CD4-positive, alpha-beta memory T cell (primary cell): ENCODE data around the gene FHOD3. TPM values are rescaled to one million over a fixed set of nuclear protein-coding genes. Genes with fewer than 3 reads are reported as not detected.

Source experiments
- CTCF ChIA-PET: fragments of 350-600 bp; sonication (Branson Sonifier 250); formaldehyde crosslinking; loops from one replicate; lab custom pipeline; 2021; ENCODE audit warnings: inconsistent platforms; ENCODE audit not compliant: partially characterized antibody; lab: Charles Lee
- POLR2A ChIA-PET: fragments of 350-600 bp; sonication (Branson Sonifier 250); formaldehyde crosslinking; loops from one replicate; lab custom pipeline; 2021; ENCODE audit not compliant: partially characterized antibody; lab: Charles Lee
- DNase-seq, 5 donors: peaks; one replicate each; pipeline versions ENCODE4 v3.0.0 to v3.0.0-alpha.2; 2020 to 2022; ENCODE audit warnings: mixed read lengths in 1 of 5
- H3K27ac ChIP-seq: one replicate; pipeline ENCODE4 v1.7.0; 2013; ENCODE audit warnings: low read depth, low read length
- H3K27me3 ChIP-seq: 2 replicates; pipeline ENCODE4 v1.7.0; 2013; ENCODE audit warnings: mild to moderate bottlenecking, low read length, moderate library complexity; ENCODE audit not compliant: insufficient read depth
- H3K36me3 ChIP-seq: 2 replicates; pipeline ENCODE4 v1.7.0; 2013; ENCODE audit warnings: mild to moderate bottlenecking, low read length, moderate library complexity; ENCODE audit not compliant: insufficient read depth
- H3K4me1 ChIP-seq: 2 replicates; pipeline ENCODE4 v1.7.0; 2013; ENCODE audit warnings: mild to moderate bottlenecking, low read length, moderate library complexity; ENCODE audit not compliant: insufficient read depth
- H3K4me3 ChIP-seq, 2 donors: one replicate each; pipeline ENCODE4 v1.7.0; 2013; ENCODE audit warnings: low read length in 2 of 2, mild to moderate bottlenecking in 1 of 2
- H3K9me3 ChIP-seq, 2 donors: one replicate each; pipeline ENCODE4 v1.7.0; 2013; ENCODE audit warnings: low read length in 2 of 2, control low read depth in 1 of 2; ENCODE audit not compliant: control insufficient read depth in 1 of 2
- H3K27ac Mint-ChIP-seq, 7 donors: one replicate each; pipeline ENCODE4 v1.8.0; 2020 to 2021; ENCODE audit warnings: mixed read lengths in 7 of 7, mild to moderate bottlenecking in 6 of 7, inconsistent platforms in 3 of 7, moderate library complexity in 3 of 7
- H3K27me3 Mint-ChIP-seq, 2 donors: one replicate each; pipeline ENCODE4 v1.8.0; 2020 to 2021; ENCODE audit warnings: mixed read lengths in 2 of 2
- H3K36me3 Mint-ChIP-seq, 2 donors: one replicate each; pipeline ENCODE4 v1.8.0; 2020 to 2021; ENCODE audit warnings: mixed read lengths in 2 of 2, inconsistent platforms in 1 of 2, mild to moderate bottlenecking in 1 of 2
- H3K4me1 Mint-ChIP-seq, 4 donors: one replicate each; pipeline ENCODE4 v1.8.0; 2020 to 2021; ENCODE audit warnings: mixed read lengths in 4 of 4, mild to moderate bottlenecking in 1 of 4
- H3K4me3 Mint-ChIP-seq, 8 donors: one replicate each; pipeline ENCODE4 v1.8.0; 2020 to 2021; ENCODE audit warnings: mixed read lengths in 8 of 8, mild to moderate bottlenecking in 7 of 8, moderate library complexity in 6 of 8, inconsistent platforms in 3 of 8
- H3K9me3 Mint-ChIP-seq, 8 donors: one replicate each; pipeline ENCODE4 v1.8.0; 2020 to 2021; ENCODE audit warnings: mixed read lengths in 8 of 8, mild to moderate bottlenecking in 5 of 8, inconsistent platforms in 3 of 8, moderate library complexity in 1 of 8
- intact Hi-C: fragments of 100-400 bp; cut with micrococcal nuclease; formaldehyde crosslinking; loops from one replicate; pipeline ENCODE4 v1.15.1; 2023
- polyA plus RNA-seq, 2 donors: library from polyadenylated mRNA; unstranded; fragments of 300-500 nt; fragmentation: Illumina TruSeq; gene quantifications; one replicate each; pipeline ENCODE4 v1.2.3, GENCODE V29; 2021
- total RNA-seq, 2 experiments: library from RNA; stranded (reverse); gene quantifications; one replicate each; pipeline ENCODE4 v1.2.3, GENCODE V29; 2021

Gene FHOD3
- total and polyA plus RNA-seq, 4 experiments from 2014 or later, result not detected

DNA sequence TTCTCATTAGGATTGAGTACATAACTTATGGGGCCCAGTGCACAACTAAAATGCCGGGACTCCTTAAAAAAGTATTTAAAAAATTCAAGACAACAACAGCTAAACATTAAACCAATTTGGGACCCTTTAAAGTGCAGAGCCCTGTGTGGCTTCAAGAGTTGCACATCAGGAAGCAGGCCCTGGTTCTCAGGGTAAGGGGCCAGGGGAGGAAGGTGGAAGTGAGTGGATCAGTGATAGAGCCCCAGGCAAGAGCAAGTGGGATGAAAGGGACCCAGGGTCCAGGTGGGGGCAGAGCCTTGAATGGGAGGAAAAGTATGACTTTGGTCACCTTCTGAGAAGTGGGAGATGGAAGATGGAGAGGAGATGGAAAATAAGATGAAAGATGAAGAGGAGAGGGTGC, 2.3 kb upstream of the FHOD3 start:
- H3K27me3 ChIP-seq, result peaks cover 15% of the 10 kb centered on the region
- intact Hi-C loops, result no loop called here
- no peak overlapping the region for H3K4me3 Mint-ChIP-seq

GRCh38 chr18:36295880-36296301, 1.6 kb upstream of the FHOD3 start:
- no peak for DNase-seq
- Histone ChIP-seq H3K36me3 (no peaks in the 10 kb centered on the region), H3K9me3 (no peaks in the 10 kb centered on the region), H3K4me3 (no peak overlapping the region), H3K27ac (no peak overlapping the region), H3K4me1 (peaks cover 8% of the 10 kb centered on the region), H3K27me3 (peaks cover 15% of the 10 kb centered on the region)
- ChIA-PET CTCF (no interaction called here), POLR2A (no interaction called here)
- Mint-ChIP-seq H3K27me3 (peaks cover 18 to 22% of the 10 kb centered on the region in 2 donors), H3K27ac (no peak overlapping the region), H3K4me3 (no peak overlapping the region), H3K36me3 (no peaks in the 10 kb centered on the region), H3K9me3 (no peaks in the 10 kb centered on the region), H3K4me1 (peaks cover 0 to 4% (median 0%) of the 10 kb centered on the region in 4 donors)
- intact Hi-C loops, result no loop called here

More for the DNA sequence above, 2.3 kb upstream of the FHOD3 start:
- H3K4me1 ChIP-seq, result peaks cover 8% of the 10 kb centered on the region
- Mint-ChIP-seq H3K36me3 (no peaks in the 10 kb centered on the region), H3K9me3 (no peaks in the 10 kb centered on the region), H3K27me3 (peaks cover 17 to 20% of the 10 kb centered on the region in 2 donors), H3K4me1 (peaks cover 0 to 4% (median 0%) of the 10 kb centered on the region in 4 donors), H3K27ac (no peak overlapping the region)
- H3K9me3 ChIP-seq, result no peaks in the 10 kb centered on the region
- no peak overlapping the region for H3K4me3 ChIP-seq
- H3K27ac ChIP-seq, result no peak overlapping the region
- no peaks in the 10 kb centered on the region for H3K36me3 ChIP-seq
- POLR2A ChIA-PET, result no interaction called here
- CTCF ChIA-PET, result interaction anchor here (0.9 to 2.0 kb wide), 2 partner anchors 15 to 277 kb away, joined by 3 to 4 read pairs; no protein-coding TSS in a partner anchor
- DNase-seq, result no peak

- Histone ChIP-seq H3K27ac (no peak overlapping the region), H3K4me3 (no peak overlapping the region), H3K27me3 (peaks cover 15% of the 10 kb centered on the region), H3K9me3 (no peaks in the 10 kb centered on the region), H3K36me3 (no peaks in the 10 kb centered on the region), H3K4me1 (peaks cover 8% of the 10 kb centered on the region)
- POLR2A ChIA-PET, result no interaction called here
- Mint-ChIP-seq H3K36me3 (no peaks in the 10 kb centered on the region), H3K27me3 (peaks cover 14 to 18% of the 10 kb centered on the region in 2 donors), H3K4me1 (peaks cover 0 to 4% (median 0%) of the 10 kb centered on the region in 4 donors), H3K27ac (no peak overlapping the region), H3K4me3 (peak overlapping the region in 4 of 8 donors; percentile 17 to 68 (median 46)), H3K9me3 (no peaks in the 10 kb centered on the region)
- CTCF ChIA-PET, result no interaction called here
- no peak for DNase-seq
- intact Hi-C loops, result no loop called here
These were observed 680 bp upstream of the FHOD3 start for GRCh38 chr18:36296650-36297416.

DNA sequence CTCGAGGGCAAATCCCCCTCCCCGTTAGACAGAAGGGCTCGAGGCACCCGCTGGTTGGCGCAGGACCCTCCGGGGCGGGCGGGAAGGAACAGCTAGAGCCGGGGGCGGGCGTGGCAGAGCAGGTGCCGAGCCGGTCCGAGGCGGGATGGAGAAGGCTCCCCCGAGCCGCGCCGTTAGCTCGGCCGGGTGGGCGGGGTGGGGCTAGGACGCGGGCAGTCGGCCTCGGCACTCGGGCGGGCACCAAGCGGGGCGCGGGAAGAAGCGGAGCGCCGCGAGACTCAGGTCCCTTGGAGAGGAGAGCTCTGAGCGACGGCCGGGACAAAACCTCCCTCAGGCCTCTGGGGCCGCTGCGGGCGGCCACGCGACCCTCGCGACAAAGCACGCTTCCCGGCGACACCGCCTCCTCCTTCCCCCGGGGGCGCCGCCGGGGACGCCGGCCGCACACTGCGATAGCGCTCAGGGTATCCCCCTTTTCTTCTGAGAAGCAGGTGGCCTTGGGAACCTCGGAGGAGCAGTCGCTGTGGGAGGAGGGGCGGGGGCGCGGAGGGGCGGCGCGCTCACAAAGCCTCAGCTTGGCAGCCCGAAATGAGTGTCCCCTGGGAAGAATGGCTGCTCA, 721 bp downstream of the FHOD3 start:
- Mint-ChIP-seq H3K4me3 (no peak overlapping the region), H3K27ac (no peak overlapping the region), H3K4me1 (peaks cover 0 to 4% (median 0%) of the 10 kb centered on the region in 4 donors), H3K36me3 (no peaks in the 10 kb centered on the region), H3K27me3 (peaks cover 15 to 25% of the 10 kb centered on the region in 2 donors), H3K9me3 (no peaks in the 10 kb centered on the region)
- intact Hi-C loops, result no loop called here
- no peak overlapping the region for H3K4me3 ChIP-seq
- POLR2A ChIA-PET, result no interaction called here
- no peaks in the 10 kb centered on the region for H3K9me3 ChIP-seq
- H3K27me3 ChIP-seq, result peaks cover 15% of the 10 kb centered on the region
- no peaks in the 10 kb centered on the region for H3K36me3 ChIP-seq
- no peak overlapping the region for H3K27ac ChIP-seq
- H3K4me1 ChIP-seq, result peaks cover 8% of the 10 kb centered on the region
- no peak for DNase-seq
- CTCF ChIA-PET, result interaction anchor here (1.0 kb wide), 1 partner anchor 12 kb away, joined by 3 read pairs; no protein-coding TSS in a partner anchor

DNA sequence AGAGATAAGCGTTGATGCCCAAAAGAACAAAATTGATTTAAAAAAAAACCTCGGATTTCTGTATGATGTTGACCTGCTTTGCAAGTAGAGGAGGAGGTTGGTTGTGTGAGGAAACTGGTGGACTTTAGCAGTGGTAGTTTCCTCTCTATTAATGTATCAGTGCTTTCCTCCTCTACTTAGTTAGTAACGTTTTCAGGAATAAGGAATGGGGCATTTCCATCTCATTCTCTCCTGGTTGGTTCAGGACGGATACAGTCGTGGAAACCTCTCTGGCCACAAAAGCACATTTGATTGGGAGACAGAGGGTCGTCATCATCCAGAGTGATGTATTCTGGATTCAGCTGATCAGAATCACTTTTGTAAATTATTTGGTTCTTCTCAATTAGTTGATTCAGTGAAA, 1.5 kb downstream of the FHOD3 start:
- H3K4me1 Mint-ChIP-seq, result peaks cover 0 to 4% (median 0%) of the 10 kb centered on the region in 4 donors
- H3K36me3 Mint-ChIP-seq, result no peaks in the 10 kb centered on the region
- Histone ChIP-seq H3K4me1 (peaks cover 8% of the 10 kb centered on the region), H3K36me3 (no peaks in the 10 kb centered on the region), H3K27me3 (peaks cover 15% of the 10 kb centered on the region), H3K4me3 (no peak overlapping the region), H3K9me3 (no peaks in the 10 kb centered on the region), H3K27ac (no peak overlapping the region)
- intact Hi-C loops, result no loop called here
- H3K4me3 Mint-ChIP-seq, result peak overlapping the region in 6 of 8 donors; percentile 7 to 46 (median 38)
- ChIA-PET CTCF (interaction anchor here (1.0 kb wide), 1 partner anchor 13 kb away, joined by 3 read pairs; no protein-coding TSS in a partner anchor), POLR2A (no interaction called here)
- no peak for DNase-seq
- peaks cover 18 to 32% of the 10 kb centered on the region in 2 donors for H3K27me3 Mint-ChIP-seq
- H3K27ac Mint-ChIP-seq, result no peak overlapping the region
- H3K9me3 Mint-ChIP-seq, result no peaks in the 10 kb centered on the region

GRCh38 chr18:36300211-36300610, 2.7 kb downstream of the FHOD3 start:
- H3K36me3 ChIP-seq, result no peaks in the 10 kb centered on the region
- Mint-ChIP-seq H3K27ac (no peak overlapping the region), H3K9me3 (no peaks in the 10 kb centered on the region), H3K4me1 (peaks cover 0 to 4% (median 0%) of the 10 kb centered on the region in 4 donors), H3K4me3 (no peak overlapping the region), H3K27me3 (peaks cover 18 to 34% of the 10 kb centered on the region in 2 donors), H3K36me3 (no peaks in the 10 kb centered on the region)
- peaks cover 8% of the 10 kb centered on the region for H3K4me1 ChIP-seq
- no peak overlapping the region for H3K4me3 ChIP-seq
- intact Hi-C loops, result no loop called here
- peaks cover 5% of the 10 kb centered on the region for H3K27me3 ChIP-seq
- ChIA-PET POLR2A (no interaction called here), CTCF (interaction anchor here (1.2 to 1.4 kb wide), 2 partner anchors 12 to 14 kb away, joined by 3 read pairs; no protein-coding TSS in a partner anchor)
- H3K27ac ChIP-seq, result no peak overlapping the region
- DNase-seq, result no peak
- H3K9me3 ChIP-seq, result no peaks in the 10 kb centered on the region

DNA sequence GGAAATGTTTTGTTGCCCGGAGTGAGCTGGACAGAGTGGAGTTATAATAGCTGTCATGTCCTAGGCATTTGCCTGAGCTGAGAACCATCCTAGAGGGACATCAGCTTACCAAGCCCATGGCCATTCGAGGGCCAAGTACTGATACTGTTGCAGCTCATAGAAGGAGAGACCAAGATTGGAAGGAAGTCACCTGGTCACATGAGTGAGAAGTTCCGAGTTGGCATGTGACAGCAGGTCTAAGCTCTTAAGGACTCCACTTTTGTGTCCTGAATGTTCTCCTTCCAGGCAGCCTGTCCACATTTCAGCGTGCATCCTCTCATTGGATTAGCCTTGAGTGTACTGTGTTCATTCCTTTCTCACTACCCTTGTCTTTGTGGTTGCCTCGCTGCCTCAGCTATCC, 4.4 kb downstream of the FHOD3 start:
- Mint-ChIP-seq H3K27ac (peak overlapping the region in 1 of 7 donors; percentile 44), H3K4me1 (peaks cover 0 to 4% (median 3%) of the 10 kb centered on the region in 4 donors), H3K27me3 (peaks cover 20 to 43% of the 10 kb centered on the region in 2 donors), H3K9me3 (no peaks in the 10 kb centered on the region), H3K4me3 (no peak overlapping the region), H3K36me3 (no peaks in the 10 kb centered on the region)
- Histone ChIP-seq H3K27me3 (peaks cover 5% of the 10 kb centered on the region), H3K9me3 (no peaks in the 10 kb centered on the region), H3K27ac (no peak overlapping the region), H3K4me3 (no peak overlapping the region), H3K36me3 (no peaks in the 10 kb centered on the region), H3K4me1 (peaks cover 1% of the 10 kb centered on the region)
- CTCF ChIA-PET, result interaction anchor here (1.2 to 1.3 kb wide), 2 partner anchors 10 to 206 kb away, joined by 3 read pairs; no protein-coding TSS in a partner anchor
- no peak for DNase-seq
- POLR2A ChIA-PET, result no interaction called here
- intact Hi-C loops, result no loop called here
